K562 (cell line): ENCODE data around the gene IL9.

Source experiments
- BCOR ChIP-seq: fragments of 450-650 bp; IDR thresholded peaks from 2 replicates; pipeline ENCODE4 v1.6.1; 2016
- HMGN3 ChIP-seq: IDR thresholded peaks from 2 replicates; pipeline ENCODE4 v1.6.1; 2011; ENCODE audit warnings: borderline replicate concordance, low read depth, mild to moderate bottlenecking, mixed read lengths, low read length; ENCODE audit not compliant: insufficient read length; ENCODE audit errors: extremely low read depth
- ZSCAN29 ChIP-seq: fragments of 450-650 bp; IDR thresholded peaks from 2 replicates; pipeline ENCODE4 v1.6.1; 2017

- TF ChIP-seq HMGN3 (no peak), ZSCAN29 (no peak), BCOR (no peak)
Measured at GRCh38 chr5:135934939-135935338, 39.3 kb upstream of the IL9 start.
